Measurements from ENCODE around the gene TBC1D22A.

The TBC1D22A gene

DNA sequence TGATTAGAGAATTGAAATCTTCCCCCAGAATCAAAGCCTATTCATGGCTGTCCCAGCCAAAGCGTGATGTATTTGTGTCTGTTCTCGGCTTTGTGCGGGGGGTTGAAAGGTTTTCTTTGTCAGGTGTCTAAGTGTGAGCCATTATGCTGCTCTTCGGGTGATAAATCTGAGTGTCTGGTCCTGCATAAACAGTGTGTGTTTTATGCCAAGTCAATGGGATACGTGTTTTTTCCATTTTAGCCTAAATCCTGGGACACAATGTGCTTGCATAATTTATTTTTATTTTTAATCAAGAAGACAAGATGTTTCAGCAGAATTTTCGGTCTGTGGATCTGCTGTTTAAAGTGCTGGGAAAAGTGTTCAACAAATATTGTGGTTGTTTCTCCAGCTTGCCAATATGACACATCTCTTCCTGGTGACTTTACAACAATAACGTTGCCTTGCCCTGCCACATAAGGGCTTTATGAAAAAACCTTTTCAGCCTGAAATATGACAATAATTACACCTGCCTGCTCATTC is 267.8 kb downstream of the TBC1D22A start:
- TF ChIP-seq, protein P1, sequence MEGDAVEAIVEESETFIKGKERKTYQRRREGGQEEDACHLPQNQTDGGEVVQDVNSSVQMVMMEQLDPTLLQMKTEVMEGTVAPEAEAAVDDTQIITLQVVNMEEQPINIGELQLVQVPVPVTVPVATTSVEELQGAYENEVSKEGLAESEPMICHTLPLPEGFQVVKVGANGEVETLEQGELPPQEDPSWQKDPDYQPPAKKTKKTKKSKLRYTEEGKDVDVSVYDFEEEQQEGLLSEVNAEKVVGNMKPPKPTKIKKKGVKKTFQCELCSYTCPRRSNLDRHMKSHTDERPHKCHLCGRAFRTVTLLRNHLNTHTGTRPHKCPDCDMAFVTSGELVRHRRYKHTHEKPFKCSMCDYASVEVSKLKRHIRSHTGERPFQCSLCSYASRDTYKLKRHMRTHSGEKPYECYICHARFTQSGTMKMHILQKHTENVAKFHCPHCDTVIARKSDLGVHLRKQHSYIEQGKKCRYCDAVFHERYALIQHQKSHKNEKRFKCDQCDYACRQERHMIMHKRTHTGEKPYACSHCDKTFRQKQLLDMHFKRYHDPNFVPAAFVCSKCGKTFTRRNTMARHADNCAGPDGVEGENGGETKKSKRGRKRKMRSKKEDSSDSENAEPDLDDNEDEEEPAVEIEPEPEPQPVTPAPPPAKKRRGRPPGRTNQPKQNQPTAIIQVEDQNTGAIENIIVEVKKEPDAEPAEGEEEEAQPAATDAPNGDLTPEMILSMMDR (IDR thresholded peaks at IDR 0.05; ENCODE audit: control insufficient read depth, extremely low read depth, insufficient read depth): no peak
- no peak overlapping the region for H3K4me3 ChIP-seq (ENCODE audit: low read depth, low read length)
- no peak for DNase-seq (ENCODE audit: low read depth)

DNA sequence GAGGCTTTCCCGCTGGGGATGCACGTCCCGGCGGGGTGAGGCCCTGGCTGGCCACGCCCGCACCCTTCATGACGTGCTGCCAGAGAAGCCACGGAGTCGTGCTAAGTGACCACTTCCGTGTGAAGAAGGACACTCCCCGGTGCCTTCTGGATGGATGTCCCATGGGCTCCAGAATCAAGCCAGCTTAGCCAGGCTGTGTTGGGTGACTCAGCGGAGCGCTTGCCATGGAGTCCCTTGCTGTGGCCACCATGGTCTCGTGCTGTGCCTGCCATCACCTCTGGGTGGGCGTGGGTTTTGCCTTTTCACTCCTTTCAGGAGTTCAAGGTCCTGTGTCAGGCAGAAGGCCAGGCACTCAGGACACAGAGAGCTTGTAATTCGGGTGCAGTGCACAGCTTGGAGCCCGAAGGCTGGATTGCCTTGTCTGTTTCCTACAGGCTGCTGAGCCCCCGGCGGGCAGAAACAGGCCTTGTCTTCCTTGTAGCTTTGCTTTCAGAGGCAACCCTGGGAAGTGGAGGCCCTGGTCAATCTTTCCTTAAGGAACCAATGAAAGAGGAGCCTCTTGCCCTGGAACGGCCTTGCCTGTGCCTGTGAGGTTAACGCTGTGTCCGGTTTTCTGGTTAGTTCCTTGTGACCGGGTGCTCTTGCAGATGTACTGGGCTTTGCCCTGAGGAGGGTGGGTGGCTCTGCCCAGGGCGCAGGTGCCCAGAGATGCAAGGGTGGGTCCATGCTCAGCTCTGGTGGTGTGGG is 268.6 kb downstream of the TBC1D22A start:
- TF ChIP-seq, protein P1 (IDR thresholded peaks at IDR 0.05; ENCODE audit: control insufficient read depth, extremely low read depth, insufficient read depth): no peak
- no peak for DNase-seq (ENCODE audit: low read depth)
- H3K4me3 ChIP-seq (ENCODE audit: low read depth, low read length): no peak overlapping the region

DNA sequence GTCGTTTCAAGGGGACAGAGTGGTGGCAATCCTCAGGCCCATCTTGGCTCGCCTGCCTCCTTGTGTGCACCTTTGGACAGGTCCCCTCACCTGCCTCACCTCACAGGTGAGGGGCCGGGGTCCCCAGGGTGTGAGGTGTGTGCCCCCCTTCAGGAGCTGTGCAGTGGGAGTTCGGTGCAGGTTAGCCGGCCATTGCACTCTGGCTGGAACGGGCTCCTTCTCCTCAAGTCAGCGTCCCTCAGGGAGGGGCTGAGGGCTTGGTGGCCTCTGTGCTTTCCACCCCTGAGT is 269.1 kb downstream of the TBC1D22A start:
- no peak for DNase-seq (ENCODE audit: low read depth)
- TF ChIP-seq, protein P1 (IDR thresholded peaks at IDR 0.05; ENCODE audit: control insufficient read depth, extremely low read depth, insufficient read depth): no peak
- H3K4me3 ChIP-seq (ENCODE audit: low read depth, low read length): no peak overlapping the region

DNA sequence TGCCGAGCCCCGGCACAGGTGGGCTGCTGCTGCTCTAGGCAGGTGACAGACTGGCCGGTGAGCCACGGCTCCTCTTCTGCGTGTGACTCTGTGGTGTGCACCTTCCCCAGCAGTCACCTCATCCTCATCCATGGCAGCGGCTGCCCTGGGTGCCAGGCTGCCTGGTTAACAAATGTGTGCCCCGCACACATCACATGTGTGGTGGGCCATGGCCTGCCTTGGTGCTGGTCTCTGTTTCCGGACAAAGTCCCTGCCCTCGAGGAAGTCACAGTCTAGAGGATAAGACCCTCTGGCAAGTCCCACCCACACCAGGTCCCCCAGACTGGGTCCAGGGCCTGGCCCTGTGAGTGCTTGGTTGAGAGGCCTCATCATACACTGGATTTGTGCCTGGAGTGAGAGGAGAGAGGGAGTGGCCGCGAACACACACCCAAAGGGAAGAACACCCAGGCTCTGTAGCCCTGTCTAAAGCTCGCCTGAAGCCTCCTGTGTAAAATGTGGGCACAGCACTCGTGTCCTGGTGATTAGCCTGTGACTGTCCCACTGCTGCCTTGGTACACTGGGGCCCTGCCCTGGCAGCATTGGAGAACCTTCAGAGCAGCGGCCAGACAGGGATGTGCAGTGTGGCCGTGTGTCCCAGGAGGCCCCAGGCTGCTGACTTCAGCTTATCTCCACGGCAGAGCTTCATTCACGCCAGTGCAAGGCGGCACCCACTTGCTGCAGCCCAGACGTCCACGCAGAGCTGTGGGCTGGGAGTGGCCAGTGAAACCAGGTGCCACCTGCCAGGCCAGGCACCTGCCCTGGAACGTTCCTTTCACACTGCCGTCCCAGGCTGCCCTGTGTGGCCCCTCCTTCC is 269.9 kb downstream of the TBC1D22A start:
- DNase-seq (ENCODE audit: low read depth): no peak
- TF ChIP-seq, protein P1 (IDR thresholded peaks at IDR 0.05; ENCODE audit: control insufficient read depth, extremely low read depth, insufficient read depth): no peak

DNA sequence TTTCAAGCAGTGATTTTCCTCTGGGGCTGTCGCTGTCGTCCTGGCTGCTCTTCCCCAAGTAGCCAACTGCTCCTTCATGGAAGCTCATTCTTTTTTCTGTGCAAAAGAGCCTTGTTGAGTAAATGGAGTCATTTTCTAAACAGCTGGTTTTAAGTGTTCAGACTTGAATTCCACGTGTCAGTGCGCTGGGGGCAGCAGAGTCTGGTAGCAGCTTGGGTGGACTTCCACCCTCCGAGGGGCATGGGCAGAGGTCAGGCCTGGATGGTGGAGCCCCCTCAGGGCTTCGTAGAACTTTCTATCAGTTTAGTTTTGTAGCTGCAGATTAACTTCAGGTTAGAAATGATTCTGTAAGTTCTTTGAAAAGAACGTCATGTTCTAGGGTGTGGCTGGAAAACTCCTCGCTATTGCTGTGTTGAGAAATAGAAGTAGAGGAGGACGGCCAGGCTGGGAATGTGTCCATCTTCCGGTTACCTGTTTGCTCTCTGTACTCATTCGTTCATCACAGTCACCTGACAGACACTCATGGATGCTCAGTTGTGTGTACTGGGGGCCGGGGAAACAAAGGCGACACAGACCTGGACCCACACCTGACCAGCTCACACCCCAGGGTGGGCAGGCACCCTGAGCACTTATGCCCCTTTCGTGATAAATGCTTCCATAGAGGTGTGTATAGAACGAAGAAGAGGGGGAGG is 270.7 kb downstream of the TBC1D22A start:
- DNase-seq (ENCODE audit: low read depth): no peak
- H3K4me3 ChIP-seq (ENCODE audit: low read depth, low read length): no peak overlapping the region
- TF ChIP-seq, protein P1 (IDR thresholded peaks at IDR 0.05; ENCODE audit: control insufficient read depth, extremely low read depth, insufficient read depth): no peak

More for the DNA sequence above, 269.9 kb downstream of the TBC1D22A start:
- no peak overlapping the region for H3K4me3 ChIP-seq (ENCODE audit: low read depth, low read length)

DNA sequence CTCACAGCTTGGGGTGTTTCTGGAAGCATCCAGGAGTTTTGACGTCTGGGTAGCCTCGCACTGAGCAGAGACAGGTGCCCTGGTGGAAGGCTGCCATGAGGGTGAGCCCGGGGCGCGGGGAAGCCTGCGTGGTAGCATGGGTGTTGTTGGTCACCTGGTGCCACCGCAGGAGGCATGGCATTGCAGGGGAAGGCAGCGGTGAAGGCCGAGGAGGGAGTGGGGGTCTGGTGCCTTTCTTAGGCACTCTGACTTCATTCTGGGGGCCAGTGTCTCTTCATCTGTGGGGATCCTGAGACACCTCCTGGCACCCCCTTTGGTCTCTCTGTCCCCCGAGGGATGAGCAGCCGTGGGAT is 271.2 kb downstream of the TBC1D22A start:
- TF ChIP-seq, protein P1 (IDR thresholded peaks at IDR 0.05; ENCODE audit: control insufficient read depth, extremely low read depth, insufficient read depth): no peak
- no peak for DNase-seq (ENCODE audit: low read depth)
- H3K4me3 ChIP-seq (ENCODE audit: low read depth, low read length): no peak overlapping the region
